CD14-positive monocyte (primary cell): Measurements from ENCODE around the gene IPO9. TPM values are rescaled to one million over a fixed set of nuclear protein-coding genes. Genes with fewer than 3 reads are reported as not detected.
A peak's percentile ranks its signal among the peaks of the same experiment; 100 is the strongest.

Source experiments
- DNase-seq, 3 donors: peaks; one replicate each; pipeline ENCODE4 v3.0.0-alpha.2; 2011 to 2022
- H2AFZ ChIP-seq: 2 replicates; pipeline ENCODE4 v1.6.0; 2012; ENCODE audit warnings: mild to moderate bottlenecking, low read depth, low read length, inconsistent platforms; ENCODE audit not compliant: insufficient read depth, poor library complexity, severe bottlenecking
- H3K27ac ChIP-seq, 2 donors: 1 replicate in 1 of 2; 2 replicates in 1 of 2; pipeline ENCODE4 v1.5.1; 2012 to 2013; ENCODE audit warnings: low read length in 2 of 2, control low read depth in 1 of 2, inconsistent platforms in 1 of 2, low read depth in 1 of 2, mild to moderate bottlenecking in 1 of 2
- H3K27me3 ChIP-seq, 2 donors: one replicate each; pipeline versions ENCODE4 v1.6.0 to v1.6.1; 2011 to 2013; ENCODE audit warnings: low read length in 2 of 2; ENCODE audit not compliant: control insufficient read depth in 2 of 2, insufficient read depth in 2 of 2
- H3K36me3 ChIP-seq, 2 donors: replicated peaks in 1 of 2; 1 replicate in 1 of 2; 2 replicates in 1 of 2; pipeline versions ENCODE4 v1.5.1 to v1.6.1; 2012 to 2013; ENCODE audit warnings: low read length in 2 of 2, control low read depth in 1 of 2, inconsistent platforms in 1 of 2, mild to moderate bottlenecking in 1 of 2; ENCODE audit not compliant: insufficient read depth in 2 of 2, control insufficient read depth in 1 of 2
- H3K4me1 ChIP-seq, 2 donors: 1 replicate in 1 of 2; 2 replicates in 1 of 2; pipeline versions ENCODE4 v1.5.1 to v1.6.1; 2012 to 2013; ENCODE audit warnings: low read length in 2 of 2, control low read depth in 1 of 2, inconsistent platforms in 1 of 2, mild to moderate bottlenecking in 1 of 2, moderate library complexity in 1 of 2; ENCODE audit not compliant: insufficient read depth in 2 of 2, control insufficient read depth in 1 of 2
- H3K4me2 ChIP-seq: replicated peaks from 2 replicates; pipeline ENCODE3; 2012; ENCODE audit warnings: low read length, moderate library complexity, mild to moderate bottlenecking; ENCODE audit not compliant: poor library complexity, severe bottlenecking; ENCODE audit errors: extremely low read depth
- H3K4me3 ChIP-seq, 3 experiments: fragments of 200-600 bp in 1 of 3; sonication (generic) in 1 of 3; replicated peaks in 1 of 3; 1 replicate in 2 of 3; 2 replicates in 1 of 3; pipeline ENCODE4 v1.5.1; 2011 to 2013; ENCODE audit warnings: low read length in 3 of 3, mild to moderate bottlenecking in 3 of 3, control low read depth in 2 of 3, low read depth in 2 of 3, inconsistent platforms in 1 of 3, moderate library complexity in 1 of 3
- H3K79me2 ChIP-seq: 2 replicates; pipeline ENCODE4 v1.6.0; 2012; ENCODE audit warnings: mild to moderate bottlenecking, control low read depth, inconsistent platforms, low read length, moderate library complexity; ENCODE audit not compliant: insufficient read depth
- H3K9ac ChIP-seq: 2 replicates; pipeline ENCODE4 v1.6.0; 2017; ENCODE audit warnings: low read length, mild to moderate bottlenecking; ENCODE audit not compliant: insufficient read depth, poor library complexity, severe bottlenecking
- H3K9me3 ChIP-seq, 2 donors: replicated peaks in 1 of 2; 1 replicate in 1 of 2; 2 replicates in 1 of 2; pipeline versions ENCODE4 v1.5.1 to v1.6.1; 2012 to 2013; ENCODE audit warnings: low read length in 2 of 2, control low read depth in 1 of 2; ENCODE audit not compliant: control insufficient read depth in 1 of 2, insufficient read depth in 1 of 2
- H4K20me1 ChIP-seq: 2 replicates; pipeline ENCODE4 v1.6.0; 2012; ENCODE audit warnings: mild to moderate bottlenecking, low read length, control low read depth, moderate library complexity; ENCODE audit not compliant: insufficient read depth
- H3K27ac Mint-ChIP-seq, 7 donors: one replicate each; pipeline ENCODE4 v1.8.0; 2020; ENCODE audit warnings: mild to moderate bottlenecking in 7 of 7, mixed read lengths in 7 of 7, moderate library complexity in 6 of 7, inconsistent platforms in 2 of 7
- H3K27me3 Mint-ChIP-seq, 3 donors: one replicate each; pipeline ENCODE4 v1.8.0; 2021 to 2022; ENCODE audit warnings: low read depth in 3 of 3, mild to moderate bottlenecking in 3 of 3, mixed read lengths in 3 of 3, moderate library complexity in 3 of 3, inconsistent platforms in 1 of 3
- H3K36me3 Mint-ChIP-seq, 2 donors: one replicate each; pipeline ENCODE4 v1.8.0; 2020; ENCODE audit warnings: mixed read lengths in 2 of 2, inconsistent platforms in 1 of 2, mild to moderate bottlenecking in 1 of 2
- H3K4me1 Mint-ChIP-seq: one replicate; pipeline ENCODE4 v1.8.0; 2020; ENCODE audit warnings: mild to moderate bottlenecking, mixed read lengths
- H3K4me3 Mint-ChIP-seq, 2 donors: one replicate each; pipeline ENCODE4 v1.8.0; 2020; ENCODE audit warnings: mild to moderate bottlenecking in 2 of 2, mixed read lengths in 2 of 2, moderate library complexity in 1 of 2
- H3K9me3 Mint-ChIP-seq, 7 donors: one replicate each; pipeline ENCODE4 v1.8.0; 2020 to 2022; ENCODE audit warnings: mixed read lengths in 7 of 7, mild to moderate bottlenecking in 6 of 7, moderate library complexity in 6 of 7, inconsistent platforms in 2 of 7
- WGBS: methylation state at CpG from one replicate; pipeline ENCODE4 v1.1.5; 2013; ENCODE audit warnings: missing lambda C conversion rate; ENCODE audit not compliant: insufficient coverage; 5-methylcytosine and 5-hydroxymethylcytosine counted together
- intact Hi-C, 2 donors: fragments of 100-400 bp; cut with micrococcal nuclease; formaldehyde crosslinking; loops; one replicate each; pipeline versions ENCODE4 v1.15.0 to v1.15.1; 2023
- polyA plus RNA-seq, 3 donors: library from polyadenylated mRNA; depleted of rRNA in 1 of 3; unstranded in 2 of 3; stranded (reverse) in 1 of 3; fragments of 300-500 nt in 2 of 3; fragments of >200 nt in 1 of 3; fragmentation: Illumina TruSeq in 2 of 3; gene quantifications; 1 replicate in 2 of 3; 2 replicates in 1 of 3; pipeline ENCODE4 v1.2.3, GENCODE V29; 2012 to 2021
- TF ChIP-seq, protein P1 (sequence below): fragments of 200-600 bp; IDR thresholded peaks from one replicate; pipeline ENCODE4 v1.8.0; 2022; ENCODE audit warnings: antibody characterized with exemption, mild to moderate bottlenecking

The IPO9 gene
- polyA plus RNA-seq, 3 donors = 11.3 to 12.6 (median 12.0) TPM

DNA sequence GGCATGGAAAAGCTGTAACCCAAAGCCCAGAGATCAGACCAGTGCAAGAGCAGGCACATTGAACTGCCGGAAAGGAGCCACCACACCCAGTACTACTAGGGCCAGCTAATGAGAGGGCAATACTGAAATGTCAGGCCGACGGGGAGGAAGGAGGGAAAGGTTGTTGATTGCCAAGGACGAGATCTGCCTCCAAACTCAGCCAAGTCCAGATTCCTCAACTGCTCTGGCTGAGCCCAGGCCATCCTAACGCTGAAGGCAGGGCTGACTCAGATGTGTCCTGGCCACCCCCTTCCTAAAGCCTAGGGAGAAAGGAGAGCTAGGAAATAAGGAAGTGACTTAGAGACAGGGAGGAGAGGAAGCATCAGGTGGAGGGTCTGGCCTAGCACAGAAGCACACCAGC is 42.1 kb upstream of the IPO9 start:
- Mint-ChIP-seq H3K36me3 (peaks cover 14 to 18% of the 10 kb centered on the region in 2 donors), H3K4me3 (no peak overlapping the region), H3K9me3 (no peaks in the 10 kb centered on the region), H3K27me3 (peaks cover 0 to 3% (median 0%) of the 10 kb centered on the region in 3 donors), H3K4me1 (peaks cover 26% of the 10 kb centered on the region), H3K27ac (peak overlapping the region in 1 of 7 donors; percentile 1)
- Histone ChIP-seq H3K9ac (no peak overlapping the region), H3K27ac (no peak overlapping the region), H3K9me3 (no peaks in the 10 kb centered on the region), H3K4me2 (no peak overlapping the region), H2AFZ (no peak overlapping the region), H4K20me1 (no peaks in the 10 kb centered on the region), H3K27me3 (no peaks in the 10 kb centered on the region), H3K79me2 (no peaks in the 10 kb centered on the region), H3K36me3 (no peaks in the 10 kb centered on the region), H3K4me1 (peaks cover 24 to 25% of the 10 kb centered on the region in 2 donors), H3K4me3 (no peak overlapping the region)
- no CpG with 5 or more reads among the region's 5 CpGs for WGBS
- intact Hi-C loops = loop anchor here in 1 of 2 donors (5.0 kb wide), 1 partner anchor 35 kb away; no protein-coding TSS in a partner anchor
- DNase-seq = no peak
- TF ChIP-seq, protein P1, sequence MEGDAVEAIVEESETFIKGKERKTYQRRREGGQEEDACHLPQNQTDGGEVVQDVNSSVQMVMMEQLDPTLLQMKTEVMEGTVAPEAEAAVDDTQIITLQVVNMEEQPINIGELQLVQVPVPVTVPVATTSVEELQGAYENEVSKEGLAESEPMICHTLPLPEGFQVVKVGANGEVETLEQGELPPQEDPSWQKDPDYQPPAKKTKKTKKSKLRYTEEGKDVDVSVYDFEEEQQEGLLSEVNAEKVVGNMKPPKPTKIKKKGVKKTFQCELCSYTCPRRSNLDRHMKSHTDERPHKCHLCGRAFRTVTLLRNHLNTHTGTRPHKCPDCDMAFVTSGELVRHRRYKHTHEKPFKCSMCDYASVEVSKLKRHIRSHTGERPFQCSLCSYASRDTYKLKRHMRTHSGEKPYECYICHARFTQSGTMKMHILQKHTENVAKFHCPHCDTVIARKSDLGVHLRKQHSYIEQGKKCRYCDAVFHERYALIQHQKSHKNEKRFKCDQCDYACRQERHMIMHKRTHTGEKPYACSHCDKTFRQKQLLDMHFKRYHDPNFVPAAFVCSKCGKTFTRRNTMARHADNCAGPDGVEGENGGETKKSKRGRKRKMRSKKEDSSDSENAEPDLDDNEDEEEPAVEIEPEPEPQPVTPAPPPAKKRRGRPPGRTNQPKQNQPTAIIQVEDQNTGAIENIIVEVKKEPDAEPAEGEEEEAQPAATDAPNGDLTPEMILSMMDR = no peak

GRCh38 chr1:201788296-201788695 is 40.7 kb upstream of the IPO9 start:
- H3K9me3 ChIP-seq = no peaks in the 10 kb centered on the region
- H3K4me1 ChIP-seq = peaks cover 35 to 36% of the 10 kb centered on the region in 2 donors
- no peak overlapping the region for H2AFZ ChIP-seq
- H3K27ac ChIP-seq = no peak overlapping the region
- no peak overlapping the region for H3K9ac ChIP-seq
- 97% methylated on average over 18 of the region's 18 CpGs for WGBS
- Mint-ChIP-seq H3K27me3 (peaks cover 0 to 1% (median 0%) of the 10 kb centered on the region in 3 donors), H3K9me3 (no peaks in the 10 kb centered on the region), H3K27ac (no peak overlapping the region), H3K4me1 (peaks cover 40% of the 10 kb centered on the region), H3K4me3 (no peak overlapping the region), H3K36me3 (peaks cover 4 to 7% of the 10 kb centered on the region in 2 donors)
- DNase-seq = no peak
- TF ChIP-seq, protein P1 = no peak
- H3K4me2 ChIP-seq = no peak overlapping the region
- intact Hi-C loops = loop anchor here in 1 of 2 donors (5.0 kb wide), 1 partner anchor 36 kb away; no protein-coding TSS in a partner anchor
- no peaks in the 10 kb centered on the region for H3K27me3 ChIP-seq
- H4K20me1 ChIP-seq = no peaks in the 10 kb centered on the region
- no peaks in the 10 kb centered on the region for H3K36me3 ChIP-seq
- no peaks in the 10 kb centered on the region for H3K79me2 ChIP-seq
- H3K4me3 ChIP-seq = no peak overlapping the region
